Uterus (tissue), 2 donors: ENCODE measurements around the gene CARD14.

Experiments
- POLR2A ChIP-seq, 2 donors: fragments of 450-650 bp; IDR thresholded peaks; one replicate each; pipeline ENCODE4 v1.6.1; 2016; ENCODE audit warnings: antibody characterized with exemption in 2 of 2, mild to moderate bottlenecking in 1 of 2, moderate library complexity in 1 of 2
- TF ChIP-seq, protein P1 (sequence below), 4 experiments: fragments of 200-600 bp in 2 of 4; fragments of 450-650 bp in 2 of 4; sonication (generic) in 2 of 4; IDR thresholded peaks; one replicate each; pipeline ENCODE4 v1.5.1; 2016 to 2019; ENCODE audit warnings: antibody characterized with exemption in 4 of 4, mild to moderate bottlenecking in 2 of 4, moderate library complexity in 1 of 4

DNA sequence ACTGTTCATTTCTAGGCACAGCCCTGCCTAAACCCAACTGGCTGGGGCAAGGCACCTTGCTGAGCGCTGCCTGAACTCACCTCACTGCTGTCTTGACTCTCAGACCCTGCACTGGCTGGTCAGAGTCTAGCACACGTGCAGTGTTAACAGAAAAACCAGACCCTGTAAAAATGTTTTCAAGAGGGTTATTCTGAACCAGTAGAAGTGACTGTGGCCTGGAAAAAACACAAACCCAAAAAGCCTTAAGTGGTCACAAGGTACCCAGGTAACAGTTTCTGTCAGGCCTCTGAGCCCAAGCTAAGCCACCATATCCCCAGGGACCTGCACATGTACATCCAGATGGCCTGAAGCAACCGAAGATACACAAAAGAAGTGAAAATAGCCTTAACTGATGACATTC, 16.8 kb upstream of the CARD14 start:
- TF ChIP-seq, protein P1, sequence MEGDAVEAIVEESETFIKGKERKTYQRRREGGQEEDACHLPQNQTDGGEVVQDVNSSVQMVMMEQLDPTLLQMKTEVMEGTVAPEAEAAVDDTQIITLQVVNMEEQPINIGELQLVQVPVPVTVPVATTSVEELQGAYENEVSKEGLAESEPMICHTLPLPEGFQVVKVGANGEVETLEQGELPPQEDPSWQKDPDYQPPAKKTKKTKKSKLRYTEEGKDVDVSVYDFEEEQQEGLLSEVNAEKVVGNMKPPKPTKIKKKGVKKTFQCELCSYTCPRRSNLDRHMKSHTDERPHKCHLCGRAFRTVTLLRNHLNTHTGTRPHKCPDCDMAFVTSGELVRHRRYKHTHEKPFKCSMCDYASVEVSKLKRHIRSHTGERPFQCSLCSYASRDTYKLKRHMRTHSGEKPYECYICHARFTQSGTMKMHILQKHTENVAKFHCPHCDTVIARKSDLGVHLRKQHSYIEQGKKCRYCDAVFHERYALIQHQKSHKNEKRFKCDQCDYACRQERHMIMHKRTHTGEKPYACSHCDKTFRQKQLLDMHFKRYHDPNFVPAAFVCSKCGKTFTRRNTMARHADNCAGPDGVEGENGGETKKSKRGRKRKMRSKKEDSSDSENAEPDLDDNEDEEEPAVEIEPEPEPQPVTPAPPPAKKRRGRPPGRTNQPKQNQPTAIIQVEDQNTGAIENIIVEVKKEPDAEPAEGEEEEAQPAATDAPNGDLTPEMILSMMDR (IDR thresholded peaks at IDR 0.05), result no peak
- no peak for TF ChIP-seq POLR2A (IDR thresholded peaks at IDR 0.05)
